GM18517 (cell line): ENCODE data around the gene BOD1L2.

Source experiments
- ATAC-seq: cut with Tn5 transposase; IDR thresholded peaks from one replicate; pipeline ENCODE4 v1.9.1; 2021; ENCODE audit warnings: mild to moderate bottlenecking, moderate library complexity; ENCODE audit not compliant: unreplicated experiment

The BOD1L2 gene

DNA sequence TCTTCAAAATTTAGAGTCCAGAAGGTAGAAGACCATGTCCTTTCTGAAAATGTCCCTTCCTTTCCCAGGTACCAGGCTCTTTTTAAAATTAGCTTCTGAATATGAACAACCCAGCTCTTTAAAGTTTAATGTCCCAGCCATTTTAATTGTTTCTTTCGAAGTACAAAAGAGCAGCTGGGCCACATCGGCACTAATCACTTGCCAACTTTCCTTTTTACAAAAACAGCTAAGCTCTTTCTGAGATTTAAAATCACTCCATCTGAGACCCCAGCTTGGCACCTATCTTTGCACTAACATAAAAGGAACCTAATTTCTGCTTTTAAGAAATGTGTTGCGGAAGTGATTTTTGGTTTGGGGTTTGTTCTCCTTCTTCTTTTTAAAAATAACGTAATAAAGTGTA, 2.6 kb downstream of the BOD1L2 start:
- no peak for ATAC-seq

- ATAC-seq = no peak
Measured at GRCh38 chr18:57150081-57150480, 3.2 kb downstream of the BOD1L2 start.

DNA sequence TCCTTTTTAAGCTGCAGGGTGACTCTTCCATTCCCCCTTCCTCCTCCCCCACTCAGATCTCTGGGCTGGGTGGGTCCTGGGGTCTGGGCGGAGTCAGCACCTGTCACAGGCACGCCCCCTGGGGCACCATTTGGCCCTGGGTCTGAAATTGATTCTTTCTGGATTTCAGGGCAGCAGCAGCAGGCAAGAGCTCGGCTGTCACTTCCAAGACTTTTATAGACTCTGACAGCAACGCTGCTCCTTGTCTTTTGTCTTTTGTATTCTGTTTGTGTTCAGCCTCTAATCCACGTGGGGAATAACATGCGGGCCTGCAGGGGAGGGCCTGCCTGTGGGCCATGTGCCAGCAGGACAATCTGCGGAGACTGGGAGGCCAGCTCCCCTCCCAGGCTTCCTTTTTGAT, 3.9 kb downstream of the BOD1L2 start:
- ATAC-seq = no peak

GRCh38 chr18:57154191-57154830, 7.4 kb downstream of the BOD1L2 start:
- no peak for ATAC-seq

DNA sequence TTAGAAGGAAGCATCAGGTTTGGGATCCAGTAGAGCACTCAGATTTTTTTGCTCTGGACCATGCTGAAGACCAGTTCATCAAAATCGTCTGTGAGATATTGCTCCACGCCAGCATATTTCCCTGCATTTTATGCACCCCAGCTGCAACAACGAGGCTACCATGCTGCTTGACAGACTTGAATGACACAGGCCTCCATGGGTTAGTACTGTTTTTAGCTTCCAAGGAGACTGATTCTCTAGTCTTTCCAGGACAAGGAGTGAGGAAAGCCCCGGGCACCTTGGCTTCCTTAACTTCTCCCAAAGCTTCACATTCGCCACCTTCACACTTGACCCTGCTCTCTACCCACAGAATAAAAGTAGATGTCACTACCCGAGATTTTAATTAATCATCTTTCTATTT, 17.5 kb downstream of the BOD1L2 start:
- no peak for ATAC-seq

DNA sequence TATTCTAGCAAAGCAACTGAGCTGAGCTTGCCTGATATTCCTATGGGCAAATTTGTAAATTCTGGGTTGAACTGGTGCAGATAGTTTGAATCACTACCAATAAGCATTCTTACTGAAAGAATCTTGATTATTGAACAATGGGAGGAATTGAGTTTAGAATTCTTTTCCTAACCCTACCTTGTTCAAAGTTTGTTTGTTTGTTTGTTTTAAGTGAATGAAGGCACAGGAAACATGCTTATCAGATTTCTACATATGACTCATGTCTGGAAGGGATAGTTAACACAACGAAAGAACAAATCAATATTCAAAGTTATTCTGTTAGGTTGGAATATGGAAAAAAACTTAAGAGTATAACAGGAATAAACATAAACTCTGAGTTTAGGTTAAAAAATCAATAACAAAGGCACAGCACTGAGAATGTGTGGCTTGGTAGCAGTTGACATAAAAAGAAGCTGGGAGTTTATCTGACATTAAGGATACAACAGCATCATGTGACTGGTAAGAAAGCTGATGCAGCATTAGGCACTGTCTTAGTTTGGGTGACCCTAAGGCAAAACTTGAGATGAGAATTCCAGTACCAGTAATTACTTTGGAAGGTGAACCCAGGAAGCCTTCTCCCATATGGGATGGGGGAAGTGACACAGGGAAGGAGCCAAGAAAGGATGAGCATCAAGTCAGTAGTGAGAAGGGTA, 20.9 kb downstream of the BOD1L2 start:
- ATAC-seq = no peak

GRCh38 chr18:57171026-57171425, 24.1 kb downstream of the BOD1L2 start:
- ATAC-seq = no peak

DNA sequence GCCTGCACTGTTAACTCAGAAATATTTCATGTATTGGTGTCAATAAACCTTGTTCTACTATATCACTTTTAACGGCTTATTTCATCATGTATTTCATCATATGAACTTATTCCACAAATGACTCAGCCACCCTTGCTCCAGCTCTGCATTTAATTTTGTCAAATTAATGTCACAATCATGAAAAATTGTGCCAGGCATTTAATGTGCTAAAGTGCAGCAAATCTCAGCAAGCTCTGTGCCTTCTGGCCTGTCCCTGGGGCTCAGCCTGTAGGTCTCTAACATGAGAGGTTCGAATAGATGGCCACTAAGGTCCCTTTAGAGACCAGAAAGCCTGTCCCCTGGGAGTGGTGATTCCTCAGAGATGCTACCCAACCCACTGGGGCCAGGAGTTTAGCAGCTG, 28.6 kb downstream of the BOD1L2 start:
- ATAC-seq = no peak

DNA sequence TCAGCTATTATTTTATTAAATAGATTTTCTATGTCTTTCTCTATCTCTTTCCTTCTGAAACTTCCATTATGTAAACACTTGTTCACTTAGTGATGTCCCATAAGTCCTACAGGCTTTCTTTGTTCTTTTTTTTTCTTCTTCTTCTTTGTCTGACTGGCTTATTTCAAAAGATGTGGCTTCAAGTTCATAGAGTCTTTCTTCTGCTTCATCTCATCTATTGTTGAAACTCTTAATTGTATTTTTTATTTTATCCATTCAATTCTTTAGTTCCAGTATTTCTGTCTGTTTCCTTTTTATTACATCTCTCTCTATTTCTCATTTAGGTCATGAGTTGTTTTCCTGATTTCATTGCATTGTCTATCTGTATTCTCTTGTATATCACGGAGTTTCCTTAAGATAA, 38.5 kb downstream of the BOD1L2 start:
- no peak for ATAC-seq

DNA sequence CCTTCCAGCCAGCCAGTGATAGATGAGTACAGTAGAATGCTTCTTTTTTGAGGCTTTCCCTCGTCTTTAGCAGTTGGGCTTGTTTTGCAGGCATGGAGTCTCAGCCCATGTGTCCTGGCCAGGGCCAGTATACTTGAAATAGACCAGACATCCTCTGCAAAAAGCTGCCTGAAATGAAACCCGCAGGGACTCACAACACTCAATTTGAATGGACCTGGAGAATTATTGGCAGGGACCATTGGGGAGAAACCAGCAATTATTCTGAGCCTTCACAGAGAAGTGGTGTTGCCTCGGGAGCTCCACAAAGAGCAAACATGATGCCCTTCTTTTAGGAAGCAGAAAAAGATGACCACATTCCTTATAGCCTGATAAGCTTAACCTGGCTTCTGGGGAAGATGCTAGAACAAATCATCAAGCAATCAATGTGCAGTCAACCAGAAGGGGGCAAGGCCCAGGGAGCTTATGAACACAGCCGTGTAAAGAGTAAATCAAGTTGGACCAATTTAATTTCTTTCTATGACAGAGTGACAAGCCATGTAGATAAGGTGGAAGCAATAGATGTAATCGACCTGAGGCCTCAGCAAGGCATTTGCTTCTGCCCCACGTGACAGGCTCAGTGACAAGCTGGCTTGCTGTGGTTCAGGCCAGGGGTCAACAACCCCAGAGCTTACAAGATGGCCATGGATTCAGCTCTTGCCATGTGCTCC, 42.1 kb downstream of the BOD1L2 start:
- no peak for ATAC-seq

- no peak for ATAC-seq
Measured at GRCh38 chr18:57190026-57190425, 43.1 kb downstream of the BOD1L2 start.

- ATAC-seq = no peak
Measured at GRCh38 chr18:57194070-57194469, 47.2 kb downstream of the BOD1L2 start.

DNA sequence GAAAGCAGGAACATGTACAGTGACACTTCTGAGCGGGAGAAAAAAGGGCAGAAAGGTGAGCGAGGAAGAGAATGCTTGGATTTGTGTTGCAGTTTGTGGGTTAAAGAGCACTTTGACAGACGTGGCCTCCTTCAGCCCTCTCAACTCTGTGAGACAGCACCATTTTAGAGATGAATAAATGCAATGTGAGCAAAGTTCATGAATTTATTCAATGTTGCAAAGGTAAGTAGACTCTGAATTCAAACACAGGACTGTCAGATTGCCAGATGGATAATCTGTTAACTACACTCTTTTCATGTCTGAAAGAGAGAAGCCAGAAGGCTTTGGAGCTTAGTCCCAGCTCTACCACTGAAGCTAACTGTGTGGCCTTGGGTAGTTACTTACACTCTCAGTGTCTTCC, 47.7 kb downstream of the BOD1L2 start:
- no peak for ATAC-seq

DNA sequence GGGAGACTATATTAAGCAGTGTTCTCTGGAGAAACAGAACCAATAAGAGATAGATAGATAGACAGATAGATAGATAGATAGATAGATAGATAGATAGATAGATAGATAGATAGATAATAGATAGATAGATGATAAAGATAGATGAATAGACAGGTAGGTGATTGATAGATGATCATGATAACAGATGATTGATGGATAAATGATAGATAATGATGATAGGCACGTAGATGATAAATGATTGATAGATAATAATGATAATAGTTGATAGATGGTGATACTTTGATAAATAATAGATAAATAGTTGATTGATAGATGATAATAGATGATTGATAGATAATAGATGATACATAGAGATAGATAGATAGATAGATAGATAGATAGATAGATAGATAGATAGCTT, 48.5 kb downstream of the BOD1L2 start:
- no peak for ATAC-seq

- no peak for ATAC-seq
Measured at GRCh38 chr18:57197261-57197660, 50.4 kb downstream of the BOD1L2 start.

GRCh38 chr18:57198073-57198472, 51.2 kb downstream of the BOD1L2 start:
- ATAC-seq = no peak
